WTC11 (cell line): ENCODE data around the gene ANAPC13. TPM values are rescaled to one million over a fixed set of nuclear protein-coding genes. Genes with fewer than 3 reads are reported as not detected.

Experiments
- ATAC-seq: fragments of 200-7000 bp; cut with Tn5 transposase; 2 replicates; pipeline ENCODE4 v1.10.0; 2021; ENCODE audit warnings: mild to moderate bottlenecking, moderate library complexity
- CTCF ChIA-PET: fragments of 300-600 bp; sonication (Branson Sonifier 250); formaldehyde crosslinking; loops from one replicate; lab custom pipeline; 2021; ENCODE audit warnings: antibody characterized with exemption; lab: Charles Lee
- POLR2A ChIA-PET: fragments of 350-600 bp; sonication (Branson Sonifier 250); formaldehyde crosslinking; loops from one replicate; lab custom pipeline; 2021; ENCODE audit warnings: antibody characterized with exemption; lab: Charles Lee
- DNase-seq: peaks from one replicate; pipeline ENCODE4 v3.0.0; 2021; ENCODE audit warnings: low spot score
- H3K27ac Mint-ChIP-seq: 2 replicates; pipeline ENCODE4 v1.8.0; 2021; ENCODE audit warnings: mixed read lengths
- H3K27me3 Mint-ChIP-seq: 2 replicates; pipeline ENCODE4 v1.8.0; 2021; ENCODE audit warnings: low read depth, mild to moderate bottlenecking, moderate library complexity, mixed read lengths
- H3K36me3 Mint-ChIP-seq: 2 replicates; pipeline ENCODE4 v1.8.0; 2021; ENCODE audit warnings: mixed read lengths
- H3K4me1 Mint-ChIP-seq: 2 replicates; pipeline ENCODE4 v1.8.0; 2022; ENCODE audit warnings: mixed read lengths
- H3K4me3 Mint-ChIP-seq: 2 replicates; pipeline ENCODE4 v1.8.0; 2021; ENCODE audit warnings: mild to moderate bottlenecking, moderate library complexity, mixed read lengths
- H3K9me3 Mint-ChIP-seq: 2 replicates; pipeline ENCODE4 v1.8.0; 2021; ENCODE audit warnings: mixed read lengths
- ATF2 ChIP-seq: sonication (generic); formaldehyde crosslinking; IDR thresholded peaks from 2 replicates; pipeline ENCODE4 v1.8.1; 2022; ENCODE audit warnings: low read depth, missing genetic modification reagents, borderline replicate concordance
- ATF3 ChIP-seq: sonication (generic); formaldehyde crosslinking; conservative IDR thresholded peaks from 2 replicates; pipeline ENCODE4 v1.8.1; 2022; ENCODE audit warnings: mild to moderate bottlenecking, missing genetic modification reagents
- CBFB ChIP-seq: sonication (generic); formaldehyde crosslinking; IDR thresholded peaks from 2 replicates; pipeline ENCODE4 v1.8.1; 2022; ENCODE audit warnings: mild to moderate bottlenecking, low read depth, missing genetic modification reagents
- CREM ChIP-seq: sonication (generic); formaldehyde crosslinking; IDR thresholded peaks from 2 replicates; pipeline ENCODE4 v1.8.1; 2022; ENCODE audit warnings: mild to moderate bottlenecking, missing genetic modification reagents, moderate library complexity
- EMX1 ChIP-seq: fragments of 250-450 bp; sonication (Bioruptor Pico); IDR thresholded peaks from 2 replicates; pipeline ENCODE4 v1.8.0; 2021; ENCODE audit warnings: mild to moderate bottlenecking
- ERG ChIP-seq: fragments of 250-450 bp; sonication (Bioruptor Pico); IDR thresholded peaks from 2 replicates; pipeline ENCODE4 v1.8.0; 2021; ENCODE audit warnings: mild to moderate bottlenecking
- FOXP1 ChIP-seq: sonication (generic); formaldehyde crosslinking; IDR thresholded peaks from 2 replicates; pipeline ENCODE4 v1.8.0; 2022; ENCODE audit warnings: missing genetic modification reagents, mild to moderate bottlenecking, moderate library complexity, borderline replicate concordance
- KAT7 ChIP-seq: sonication (generic); formaldehyde crosslinking; IDR thresholded peaks from 2 replicates; pipeline ENCODE4 v1.8.1; 2023; ENCODE audit warnings: missing genetic modification reagents, mild to moderate bottlenecking, borderline replicate concordance
- MXD4 ChIP-seq: fragments of 250-450 bp; sonication (Bioruptor Pico); IDR thresholded peaks from 2 replicates; pipeline ENCODE4 v1.8.0; 2021; ENCODE audit warnings: mild to moderate bottlenecking, moderate library complexity, borderline replicate concordance
- MYBL2 ChIP-seq: sonication (generic); formaldehyde crosslinking; IDR thresholded peaks from 2 replicates; pipeline ENCODE4 v1.8.1; 2023; ENCODE audit warnings: mild to moderate bottlenecking, moderate library complexity, missing genetic modification reagents
- NR2C2 ChIP-seq: sonication (generic); formaldehyde crosslinking; IDR thresholded peaks from 2 replicates; pipeline ENCODE4 v1.8.0; 2022; ENCODE audit warnings: mild to moderate bottlenecking, missing genetic modification reagents
- SMAD3 ChIP-seq: sonication (generic); formaldehyde crosslinking; IDR thresholded peaks from 2 replicates; pipeline ENCODE4 v1.8.0; 2022; ENCODE audit warnings: missing genetic modification reagents, mild to moderate bottlenecking, borderline replicate concordance
- TCF7 ChIP-seq: sonication (generic); formaldehyde crosslinking; IDR thresholded peaks from 2 replicates; pipeline ENCODE4 v1.8.0; 2022; ENCODE audit warnings: mild to moderate bottlenecking, low read depth, missing genetic modification reagents, moderate library complexity
- ZNF121 ChIP-seq: sonication (generic); formaldehyde crosslinking; IDR thresholded peaks from 2 replicates; pipeline ENCODE4 v1.8.0; 2023; ENCODE audit warnings: missing genetic modification reagents
- ZNF532 ChIP-seq: fragments of 250-450 bp; sonication (Bioruptor Pico); IDR thresholded peaks from 2 replicates; pipeline ENCODE4 v1.9.0; 2021; ENCODE audit warnings: mild to moderate bottlenecking, borderline replicate concordance
- total RNA-seq: library from RNA; stranded (reverse); gene quantifications from 3 replicates; pipeline ENCODE4 v1.2.3, GENCODE V29; 2021
- TF ChIP-seq, protein P1 (sequence below): sonication (generic); formaldehyde crosslinking; IDR thresholded peaks from 2 replicates; pipeline ENCODE4 v1.8.0; 2023; ENCODE audit warnings: mild to moderate bottlenecking, missing genetic modification reagents
- TF ChIP-seq, protein P2 (sequence below): sonication (generic); formaldehyde crosslinking; IDR thresholded peaks from 2 replicates; pipeline ENCODE4 v1.8.1; 2023; ENCODE audit warnings: mild to moderate bottlenecking, missing genetic modification reagents, borderline replicate concordance

Gene ANAPC13
- total RNA-seq, 1 experiment from 2014 or later: 29.7 TPM

DNA sequence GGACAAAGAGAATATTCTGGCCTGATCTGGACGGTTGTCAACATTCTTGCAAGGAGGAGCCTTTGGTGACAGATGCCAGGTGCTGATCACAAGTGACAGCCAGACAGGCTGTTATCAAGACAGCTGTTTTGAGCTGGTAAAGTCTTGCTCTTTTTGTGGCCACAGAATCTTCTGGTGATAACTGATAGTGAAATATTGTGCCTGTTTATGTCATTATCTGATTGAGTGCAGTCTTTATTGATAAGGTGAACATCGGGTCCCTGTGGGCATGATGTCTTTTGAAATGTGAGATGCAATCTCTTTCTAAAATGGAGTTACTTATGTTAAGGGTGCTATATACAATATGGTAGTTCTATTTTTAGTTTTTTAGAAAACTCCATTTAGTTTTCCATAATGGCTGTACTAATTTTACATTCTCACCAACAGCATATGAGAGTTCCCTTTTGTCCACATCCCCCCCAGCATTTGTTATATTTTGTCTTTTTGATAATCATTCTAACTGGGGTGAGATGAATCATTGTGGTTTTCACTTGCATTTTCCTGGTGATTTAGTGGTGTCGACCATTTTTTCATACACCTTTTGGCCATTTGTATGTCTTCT lies 10.8 kb upstream of the ANAPC13 start:
- POLR2A ChIA-PET: no interaction called here
- CTCF ChIA-PET: no interaction called here
- H3K36me3 Mint-ChIP-seq: peaks cover 19% of the 10 kb centered on the region

DNA sequence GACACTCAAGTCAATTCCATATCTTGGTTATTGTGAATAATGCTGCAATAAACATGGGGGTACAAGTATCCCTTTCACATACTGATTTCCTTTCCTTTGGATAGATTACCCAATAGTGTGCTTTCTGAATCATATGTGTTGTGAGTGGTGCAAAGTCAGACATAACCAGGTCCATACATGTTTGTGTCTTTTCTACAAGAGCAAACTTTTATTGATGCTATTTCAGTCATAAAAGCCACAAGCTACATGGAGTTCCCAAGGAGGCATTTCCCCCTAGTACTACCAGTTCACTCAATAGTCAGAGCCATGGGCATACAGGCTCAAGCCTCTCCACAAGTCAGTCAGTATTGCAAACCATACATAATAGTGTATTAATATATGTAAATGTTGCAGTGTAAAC lies 10.2 kb upstream of the ANAPC13 start:
- ATAC-seq (no peak), DNase-seq (no peak)
- no peak overlapping the region for H3K4me3 Mint-ChIP-seq
- H3K36me3 Mint-ChIP-seq: peaks cover 19% of the 10 kb centered on the region
- ChIA-PET POLR2A (no interaction called here), CTCF (no interaction called here)
- peaks cover 13% of the 10 kb centered on the region for H3K4me1 Mint-ChIP-seq
- no peaks in the 10 kb centered on the region for H3K27me3 Mint-ChIP-seq
- H3K27ac Mint-ChIP-seq: no peak overlapping the region
- no peak for TF ChIP-seq EMX1 (CRISPR knock-in tag)
- peaks cover under 1% of the 10 kb centered on the region for H3K9me3 Mint-ChIP-seq

More for the DNA sequence above, 10.8 kb upstream of the ANAPC13 start:
- H3K9me3 Mint-ChIP-seq: no peaks in the 10 kb centered on the region
- no peak overlapping the region for H3K4me3 Mint-ChIP-seq
- H3K27ac Mint-ChIP-seq: no peak overlapping the region
- peaks cover 15% of the 10 kb centered on the region for H3K4me1 Mint-ChIP-seq
- DNase-seq (no peak), ATAC-seq (no peak)
- H3K27me3 Mint-ChIP-seq: no peaks in the 10 kb centered on the region
- TF ChIP-seq NR2C2 (no peak), TCF7 (CRISPR knock-in tag) (no peak), KAT7 (CRISPR knock-in tag) (no peak), CBFB (CRISPR knock-in tag) (no peak), ATF2 (CRISPR knock-in tag) (no peak), MXD4 (CRISPR knock-in tag) (no peak)
- TF ChIP-seq, protein P1, sequence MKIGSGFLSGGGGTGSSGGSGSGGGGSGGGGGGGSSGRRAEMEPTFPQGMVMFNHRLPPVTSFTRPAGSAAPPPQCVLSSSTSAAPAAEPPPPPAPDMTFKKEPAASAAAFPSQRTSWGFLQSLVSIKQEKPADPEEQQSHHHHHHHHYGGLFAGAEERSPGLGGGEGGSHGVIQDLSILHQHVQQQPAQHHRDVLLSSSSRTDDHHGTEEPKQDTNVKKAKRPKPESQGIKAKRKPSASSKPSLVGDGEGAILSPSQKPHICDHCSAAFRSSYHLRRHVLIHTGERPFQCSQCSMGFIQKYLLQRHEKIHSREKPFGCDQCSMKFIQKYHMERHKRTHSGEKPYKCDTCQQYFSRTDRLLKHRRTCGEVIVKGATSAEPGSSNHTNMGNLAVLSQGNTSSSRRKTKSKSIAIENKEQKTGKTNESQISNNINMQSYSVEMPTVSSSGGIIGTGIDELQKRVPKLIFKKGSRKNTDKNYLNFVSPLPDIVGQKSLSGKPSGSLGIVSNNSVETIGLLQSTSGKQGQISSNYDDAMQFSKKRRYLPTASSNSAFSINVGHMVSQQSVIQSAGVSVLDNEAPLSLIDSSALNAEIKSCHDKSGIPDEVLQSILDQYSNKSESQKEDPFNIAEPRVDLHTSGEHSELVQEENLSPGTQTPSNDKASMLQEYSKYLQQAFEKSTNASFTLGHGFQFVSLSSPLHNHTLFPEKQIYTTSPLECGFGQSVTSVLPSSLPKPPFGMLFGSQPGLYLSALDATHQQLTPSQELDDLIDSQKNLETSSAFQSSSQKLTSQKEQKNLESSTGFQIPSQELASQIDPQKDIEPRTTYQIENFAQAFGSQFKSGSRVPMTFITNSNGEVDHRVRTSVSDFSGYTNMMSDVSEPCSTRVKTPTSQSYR: no peak

DNA sequence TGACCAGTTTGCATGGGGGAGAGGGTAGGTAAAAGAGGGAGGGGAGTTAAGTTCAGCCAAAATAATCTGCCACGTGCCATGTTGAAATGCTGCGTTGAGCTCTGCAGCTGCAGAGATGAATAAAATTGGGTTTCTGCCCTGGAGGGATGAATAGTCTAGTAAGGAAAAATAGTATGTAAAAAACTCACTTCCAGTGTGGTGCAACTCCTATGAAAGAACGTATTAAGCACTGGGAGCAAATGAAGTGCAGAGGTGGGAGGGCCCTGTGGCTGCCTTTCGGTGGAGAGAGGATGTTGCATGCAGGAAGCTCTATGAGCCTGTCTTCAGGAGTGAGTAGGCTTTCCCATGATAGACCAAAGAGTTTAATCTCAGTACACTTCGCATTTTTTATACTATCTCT lies 8.7 kb upstream of the ANAPC13 start:
- Mint-ChIP-seq H3K27ac (no peak overlapping the region), H3K36me3 (peaks cover 19% of the 10 kb centered on the region)
- POLR2A ChIA-PET: no interaction called here
- TF ChIP-seq MYBL2 (no peak), ERG (CRISPR knock-in tag) (no peak), SMAD3 (CRISPR knock-in tag) (no peak), ZNF532 (CRISPR knock-in tag) (no peak), CREM (CRISPR knock-in tag) (no peak), FOXP1 (CRISPR knock-in tag) (no peak), NR2C2 (no peak), ZNF121 (CRISPR knock-in tag) (no peak), ATF3 (CRISPR knock-in tag) (no peak), MXD4 (CRISPR knock-in tag) (no peak)
- TF ChIP-seq, protein P2, sequence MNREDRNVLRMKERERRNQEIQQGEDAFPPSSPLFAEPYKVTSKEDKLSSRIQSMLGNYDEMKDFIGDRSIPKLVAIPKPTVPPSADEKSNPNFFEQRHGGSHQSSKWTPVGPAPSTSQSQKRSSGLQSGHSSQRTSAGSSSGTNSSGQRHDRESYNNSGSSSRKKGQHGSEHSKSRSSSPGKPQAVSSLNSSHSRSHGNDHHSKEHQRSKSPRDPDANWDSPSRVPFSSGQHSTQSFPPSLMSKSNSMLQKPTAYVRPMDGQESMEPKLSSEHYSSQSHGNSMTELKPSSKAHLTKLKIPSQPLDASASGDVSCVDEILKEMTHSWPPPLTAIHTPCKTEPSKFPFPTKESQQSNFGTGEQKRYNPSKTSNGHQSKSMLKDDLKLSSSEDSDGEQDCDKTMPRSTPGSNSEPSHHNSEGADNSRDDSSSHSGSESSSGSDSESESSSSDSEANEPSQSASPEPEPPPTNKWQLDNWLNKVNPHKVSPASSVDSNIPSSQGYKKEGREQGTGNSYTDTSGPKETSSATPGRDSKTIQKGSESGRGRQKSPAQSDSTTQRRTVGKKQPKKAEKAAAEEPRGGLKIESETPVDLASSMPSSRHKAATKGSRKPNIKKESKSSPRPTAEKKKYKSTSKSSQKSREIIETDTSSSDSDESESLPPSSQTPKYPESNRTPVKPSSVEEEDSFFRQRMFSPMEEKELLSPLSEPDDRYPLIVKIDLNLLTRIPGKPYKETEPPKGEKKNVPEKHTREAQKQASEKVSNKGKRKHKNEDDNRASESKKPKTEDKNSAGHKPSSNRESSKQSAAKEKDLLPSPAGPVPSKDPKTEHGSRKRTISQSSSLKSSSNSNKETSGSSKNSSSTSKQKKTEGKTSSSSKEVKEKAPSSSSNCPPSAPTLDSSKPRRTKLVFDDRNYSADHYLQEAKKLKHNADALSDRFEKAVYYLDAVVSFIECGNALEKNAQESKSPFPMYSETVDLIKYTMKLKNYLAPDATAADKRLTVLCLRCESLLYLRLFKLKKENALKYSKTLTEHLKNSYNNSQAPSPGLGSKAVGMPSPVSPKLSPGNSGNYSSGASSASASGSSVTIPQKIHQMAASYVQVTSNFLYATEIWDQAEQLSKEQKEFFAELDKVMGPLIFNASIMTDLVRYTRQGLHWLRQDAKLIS (CRISPR knock-in tag): no peak
- TF ChIP-seq, all 79 proteins: peak for 0
- DNase-seq (no peak), ATAC-seq (peak; percentile 67)
- Mint-ChIP-seq H3K27me3 (no peaks in the 10 kb centered on the region), H3K4me1 (peaks cover 7% of the 10 kb centered on the region), H3K4me3 (no peak overlapping the region), H3K9me3 (peaks cover 6% of the 10 kb centered on the region)
- CTCF ChIA-PET: interaction anchor here (0.9 kb wide), 3 partner anchors 9 to 181 kb away, joined by 3 read pairs; partner anchors contain the start of genes ANAPC13 and CEP63
